NCI-H748 (cell line): ENCODE results near the gene TAS2R46.
"Not testable (repeated sequence)": the region's sequence is repeated elsewhere in the genome, so short reads cannot be mapped to it uniquely, and the experiment has no call there.

ENCODE experiments used
- DNase-seq: peaks from one replicate; lab custom pipeline; 2025; ENCODE audit not compliant: unreplicated experiment; lab: John Stamatoyannopoulos, UW

The TAS2R46 gene

GRCh38 chr12:11062194-11062593 is at the start of gene TAS2R46:
Gene TAS2R46, minus strand, starts transcription at chr12:11062294. Its CDS starts 0 bp downstream, at chr12:11062294.
- DNase-seq = not testable (repeated sequence)

GRCh38 chr12:11111213-11111612 is 49.1 kb upstream of the TAS2R46 start:
- not testable (repeated sequence) for DNase-seq

GRCh38 chr12:11108862-11109261 is 46.8 kb upstream of the TAS2R46 start:
- DNase-seq = no peak

- DNase-seq = no peak
These were observed 45.6 kb upstream of the TAS2R46 start for GRCh38 chr12:11107719-11108118.

GRCh38 chr12:11106288-11106687 is 44.2 kb upstream of the TAS2R46 start:
- DNase-seq = no peak

GRCh38 chr12:11105546-11105945 is 43.5 kb upstream of the TAS2R46 start:
- DNase-seq = no peak

GRCh38 chr12:11094910-11095309 is 32.8 kb upstream of the TAS2R46 start:
- not testable (repeated sequence) for DNase-seq

GRCh38 chr12:11092128-11092527 is 30.0 kb upstream of the TAS2R46 start, which contains the start of gene TAS2R43:
Gene TAS2R43, minus strand, starts transcription at chr12:11092313. Its CDS starts 84 bp downstream, at chr12:11092229.
- DNase-seq = no peak

GRCh38 chr12:11089246-11089645 is 27.2 kb upstream of the TAS2R46 start:
- no peak for DNase-seq

- no peak for DNase-seq
These were observed 23.3 kb upstream of the TAS2R46 start for GRCh38 chr12:11085419-11085818.

GRCh38 chr12:11081987-11082386 is 19.9 kb upstream of the TAS2R46 start:
- no peak for DNase-seq

GRCh38 chr12:11078246-11078645 is 16.2 kb upstream of the TAS2R46 start:
- no peak for DNase-seq

GRCh38 chr12:11075642-11076041 is 13.5 kb upstream of the TAS2R46 start:
- no peak for DNase-seq

GRCh38 chr12:11071414-11071813 is 9.3 kb upstream of the TAS2R46 start:
- peak; percentile 40 for DNase-seq

- no peak for DNase-seq
These were observed 8.9 kb upstream of the TAS2R46 start for GRCh38 chr12:11070999-11071398.

- DNase-seq = no peak
These were observed 7.8 kb upstream of the TAS2R46 start for GRCh38 chr12:11069854-11070365.

GRCh38 chr12:11067514-11067913 is 5.4 kb upstream of the TAS2R46 start:
- no peak for DNase-seq

GRCh38 chr12:11059784-11060183 is 2.3 kb downstream of the TAS2R46 start:
- no peak for DNase-seq

- DNase-seq = no peak
These were observed 3.1 kb downstream of the TAS2R46 start for GRCh38 chr12:11059041-11059440.

- no peak for DNase-seq
These were observed 6.8 kb downstream of the TAS2R46 start for GRCh38 chr12:11055306-11055705.

- not testable (repeated sequence) for DNase-seq
These were observed 12.1 kb downstream of the TAS2R46 start for GRCh38 chr12:11049806-11050531.

- not testable (repeated sequence) for DNase-seq
These were observed 20.7 kb downstream of the TAS2R46 start for GRCh38 chr12:11041366-11041765.

- DNase-seq = no peak
These were observed 21.9 kb downstream of the TAS2R46 start for GRCh38 chr12:11040162-11040561.
